Measurements from ENCODE around the gene PAFAH1B1. TPM values are rescaled to one million over a fixed set of nuclear protein-coding genes. Genes with fewer than 3 reads are reported as not detected.

PAFAH1B1 gene
- polyA plus RNA-seq, 1 donor from 2014 or later: 17.8 TPM

- no peak overlapping the region for H3K4me3 Mint-ChIP-seq
These were observed 124.9 kb downstream of the PAFAH1B1 start for GRCh38 chr17:2718150-2718938.

DNA sequence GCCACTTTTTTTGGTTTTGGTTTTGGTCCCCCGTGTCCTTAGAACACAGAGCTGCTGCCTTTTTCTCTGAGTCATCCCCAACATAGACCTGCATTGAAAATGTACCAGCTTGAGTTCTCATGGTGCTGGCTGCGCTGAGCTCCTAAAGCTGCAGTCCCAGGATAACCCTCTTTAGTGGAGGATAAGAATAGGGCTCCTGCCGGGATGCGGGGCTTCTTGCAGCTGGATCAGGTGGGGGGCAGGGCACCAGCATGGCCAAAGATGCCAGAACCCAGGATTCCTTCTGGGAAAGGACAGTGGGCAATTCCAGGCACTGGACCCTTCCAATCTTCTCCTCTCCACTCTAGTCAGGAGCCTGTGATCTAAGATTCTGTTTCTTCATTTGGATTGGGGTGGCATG is 126.4 kb downstream of the PAFAH1B1 start:
- Mint-ChIP-seq H3K9me3 (no peaks in the 10 kb centered on the region), H3K36me3 (peaks cover 1% of the 10 kb centered on the region), H3K4me1 (no peaks in the 10 kb centered on the region), H3K27me3 (peaks cover 3% of the 10 kb centered on the region), H3K4me3 (no peak overlapping the region), H3K27ac (no peak overlapping the region)

More at GRCh38 chr17:2718150-2718938, 124.9 kb downstream of the PAFAH1B1 start:
- peaks cover 2% of the 10 kb centered on the region for H3K27me3 Mint-ChIP-seq
- H3K4me1 Mint-ChIP-seq: peaks cover 0 to 3% (median 0%) of the 10 kb centered on the region in 3 donors
- H3K27ac Mint-ChIP-seq: no peak overlapping the region
- peaks cover 1% of the 10 kb centered on the region for H3K36me3 Mint-ChIP-seq
- H3K9me3 Mint-ChIP-seq: no peaks in the 10 kb centered on the region

- Mint-ChIP-seq H3K4me1 (peaks cover 0 to 4% (median 1%) of the 10 kb centered on the region in 3 donors), H3K27me3 (peaks cover 9% of the 10 kb centered on the region), H3K4me3 (no peak overlapping the region), H3K27ac (no peak overlapping the region), H3K9me3 (no peaks in the 10 kb centered on the region), H3K36me3 (peaks cover 1% of the 10 kb centered on the region)
These were observed 128.1 kb downstream of the PAFAH1B1 start for GRCh38 chr17:2721603-2722002.

DNA sequence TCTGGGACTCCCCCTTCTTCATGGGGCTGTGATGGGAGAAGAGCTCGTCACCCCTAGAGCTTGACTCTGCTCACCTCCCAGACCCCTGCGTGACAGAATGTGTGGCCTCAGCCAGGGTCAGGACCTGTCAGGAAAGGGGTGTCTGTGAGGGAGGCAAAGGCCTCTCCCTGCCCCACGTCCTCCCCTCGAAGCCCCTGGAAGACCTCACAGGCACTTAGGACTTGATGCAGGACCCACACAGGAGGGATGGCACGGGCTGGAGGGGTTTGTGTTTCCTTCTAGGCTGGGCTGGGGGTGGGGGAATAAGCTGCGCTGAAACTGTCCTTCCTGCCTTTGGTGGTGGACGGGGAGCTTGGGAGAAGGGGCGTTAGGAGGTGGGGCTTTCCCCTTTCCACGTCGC is 129.2 kb downstream of the PAFAH1B1 start:
- no peaks in the 10 kb centered on the region for H3K9me3 Mint-ChIP-seq
- peaks cover 0 to 4% (median 1%) of the 10 kb centered on the region in 3 donors for H3K4me1 Mint-ChIP-seq
- no peak overlapping the region for H3K4me3 Mint-ChIP-seq
- H3K36me3 Mint-ChIP-seq: peaks cover 1% of the 10 kb centered on the region
- H3K27ac Mint-ChIP-seq: no peak overlapping the region
- H3K27me3 Mint-ChIP-seq: peaks cover 10% of the 10 kb centered on the region

DNA sequence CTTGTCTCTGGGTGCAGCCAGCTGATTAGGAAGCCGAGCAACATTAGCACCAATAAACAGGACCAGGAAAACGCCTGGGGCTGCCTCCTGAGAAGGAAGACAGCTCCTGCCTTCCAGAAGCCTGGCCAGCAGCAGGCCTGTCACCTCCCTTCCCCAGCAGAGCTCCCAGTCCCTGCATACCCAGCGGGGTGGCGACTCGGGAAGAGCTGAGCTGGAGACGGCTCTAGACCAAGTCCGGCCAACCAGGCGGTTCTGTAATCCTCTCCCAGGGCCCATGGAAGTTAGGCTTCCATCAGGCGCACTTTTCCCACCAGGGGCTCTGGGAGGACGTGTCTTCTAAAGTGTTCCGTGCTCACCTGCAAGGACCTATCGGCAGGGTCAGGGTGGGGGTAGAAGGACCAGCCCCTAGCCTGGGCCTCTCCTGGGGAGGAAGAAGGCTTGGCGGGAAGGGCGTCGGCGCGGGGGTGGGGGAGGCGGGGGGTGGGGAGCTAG is 130.1 kb downstream of the PAFAH1B1 start:
- no peak overlapping the region for H3K27ac Mint-ChIP-seq
- H3K27me3 Mint-ChIP-seq: peaks cover 13% of the 10 kb centered on the region
- H3K4me3 Mint-ChIP-seq: peak overlapping the region in 1 of 4 donors; percentile 76
- H3K36me3 Mint-ChIP-seq: peaks cover 1% of the 10 kb centered on the region
- peaks cover 0 to 6% (median 1%) of the 10 kb centered on the region in 3 donors for H3K4me1 Mint-ChIP-seq
- no peaks in the 10 kb centered on the region for H3K9me3 Mint-ChIP-seq

DNA sequence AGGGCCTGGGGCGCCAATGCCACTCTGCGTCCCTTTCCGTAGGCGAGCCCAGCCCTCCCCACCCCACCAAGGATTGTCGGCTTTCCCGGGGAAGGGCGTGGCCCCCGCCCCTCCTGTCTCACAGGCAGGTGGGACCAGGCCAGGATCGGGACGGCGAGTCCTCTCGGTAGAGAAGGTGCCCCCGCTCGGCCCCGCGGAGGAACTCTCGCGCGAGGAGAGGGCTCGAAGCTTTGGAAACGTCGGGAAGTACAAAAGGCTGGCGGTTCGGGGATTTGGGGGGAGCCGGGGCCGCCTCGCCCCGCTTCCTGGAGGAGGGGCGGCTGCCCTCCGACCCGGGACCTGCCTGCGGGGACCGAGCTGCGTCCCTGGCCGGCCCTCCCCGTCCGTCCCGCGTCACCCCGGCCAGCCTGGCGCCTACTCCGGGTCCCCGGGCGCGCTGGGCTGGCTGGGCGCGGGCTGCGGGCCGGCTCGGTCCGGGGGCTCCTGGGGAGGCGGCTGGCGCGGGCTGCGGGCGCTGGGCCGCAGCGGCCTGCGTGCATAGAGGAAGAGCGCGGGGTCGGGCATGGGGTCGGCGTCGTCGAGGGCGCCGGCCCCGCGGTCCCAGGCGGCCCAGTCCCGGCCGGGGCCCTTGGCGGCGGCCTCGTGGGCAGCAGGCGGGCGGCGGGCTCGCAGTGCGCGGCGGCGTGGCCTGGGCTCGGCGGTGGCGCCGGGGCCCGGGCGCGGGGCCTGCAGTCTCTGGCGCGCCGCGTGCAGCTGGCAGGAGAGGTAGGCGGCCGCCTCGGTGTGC is 130.7 kb downstream of the PAFAH1B1 start:
- Mint-ChIP-seq H3K27me3 (peaks cover 15% of the 10 kb centered on the region), H3K36me3 (peaks cover 1% of the 10 kb centered on the region), H3K27ac (no peak overlapping the region), H3K4me1 (peaks cover 0 to 8% (median 1%) of the 10 kb centered on the region in 3 donors), H3K9me3 (no peaks in the 10 kb centered on the region), H3K4me3 (no peak overlapping the region)

DNA sequence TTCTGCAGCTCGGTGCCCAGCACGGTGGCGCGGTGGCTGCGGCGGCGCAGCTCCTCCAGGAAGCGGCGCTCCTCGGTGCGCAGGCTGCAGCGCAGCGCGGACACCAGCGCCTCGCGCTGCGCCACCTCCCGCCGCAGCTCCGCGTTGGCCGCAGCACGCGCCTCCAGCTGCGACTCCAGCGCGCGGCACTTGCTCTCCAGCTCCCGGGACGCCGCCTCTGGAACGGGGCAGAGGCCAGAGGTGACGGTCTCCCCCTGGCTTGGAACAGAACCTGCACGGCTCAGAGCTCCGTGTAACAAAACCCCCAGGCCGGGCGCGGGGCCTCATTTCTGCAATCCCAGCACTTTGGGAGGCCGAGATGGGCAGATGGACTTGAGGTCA is 131.3 kb downstream of the PAFAH1B1 start:
- Mint-ChIP-seq H3K36me3 (no peaks in the 10 kb centered on the region), H3K4me1 (peaks cover 0 to 8% (median 1%) of the 10 kb centered on the region in 3 donors), H3K4me3 (no peak overlapping the region), H3K27ac (no peak overlapping the region), H3K9me3 (no peaks in the 10 kb centered on the region), H3K27me3 (peaks cover 16% of the 10 kb centered on the region)

DNA sequence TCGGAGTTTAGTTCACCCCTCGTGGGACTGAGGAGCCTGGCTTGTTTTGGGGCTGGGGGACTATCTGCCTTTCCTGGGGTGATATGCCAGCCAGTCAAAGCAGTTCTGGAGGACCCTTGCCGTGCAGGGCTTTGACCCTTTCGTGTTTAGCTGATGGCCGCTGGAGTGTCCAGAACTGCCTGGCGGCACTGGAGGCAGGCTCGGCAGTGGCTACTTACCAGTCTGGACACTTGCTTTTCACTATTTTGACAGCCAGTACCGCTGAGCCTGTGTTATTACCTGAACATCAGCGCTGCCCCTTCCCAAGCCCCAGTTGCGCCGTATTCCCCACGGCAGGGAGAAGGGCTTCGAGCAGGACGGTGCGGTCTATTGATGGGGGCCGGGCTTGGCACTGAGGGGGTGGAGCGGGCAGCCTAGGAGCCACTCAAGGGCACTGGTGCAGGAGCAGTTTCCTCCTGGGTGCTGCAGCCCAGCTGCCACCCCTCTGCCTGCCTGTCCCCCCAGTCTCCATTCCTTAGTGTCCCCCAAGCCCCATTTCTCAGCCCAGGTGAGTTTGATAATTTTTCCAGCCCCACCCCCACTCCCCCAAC is 137.4 kb downstream of the PAFAH1B1 start:
- peaks cover 1% of the 10 kb centered on the region for H3K36me3 Mint-ChIP-seq
- H3K9me3 Mint-ChIP-seq: no peaks in the 10 kb centered on the region
- H3K4me1 Mint-ChIP-seq: peaks cover 0 to 4% (median 0%) of the 10 kb centered on the region in 3 donors
- H3K27me3 Mint-ChIP-seq: peaks cover 18% of the 10 kb centered on the region
- no peak overlapping the region for H3K4me3 Mint-ChIP-seq
- H3K27ac Mint-ChIP-seq: no peak overlapping the region

GRCh38 chr17:2731807-2732206 is 138.4 kb downstream of the PAFAH1B1 start:
- Mint-ChIP-seq H3K9me3 (no peaks in the 10 kb centered on the region), H3K4me1 (peaks cover 0 to 4% (median 0%) of the 10 kb centered on the region in 3 donors), H3K36me3 (peaks cover 1% of the 10 kb centered on the region), H3K27me3 (peaks cover 19% of the 10 kb centered on the region), H3K4me3 (no peak overlapping the region), H3K27ac (no peak overlapping the region)

GRCh38 chr17:2734939-2735338 is 141.5 kb downstream of the PAFAH1B1 start:
- Mint-ChIP-seq H3K27ac (no peak overlapping the region), H3K9me3 (no peaks in the 10 kb centered on the region), H3K4me1 (no peaks in the 10 kb centered on the region), H3K27me3 (peaks cover 12% of the 10 kb centered on the region), H3K36me3 (peaks cover 1% of the 10 kb centered on the region), H3K4me3 (peak overlapping the region in 1 of 4 donors; percentile 51)

Other genes starting within 250 kb of the PAFAH1B1 start
- gene MNT, start 192.6 kb upstream of the PAFAH1B1 start, polyA plus RNA-seq: 1.6 TPM
- 29.6 TPM for gene METTL16, start 81.8 kb upstream of the PAFAH1B1 start, polyA plus RNA-seq
- 19.7 TPM for gene CLUH, start 118.1 kb downstream of the PAFAH1B1 start, polyA plus RNA-seq
- not detected for gene CCDC92B, start 156.0 kb downstream of the PAFAH1B1 start, polyA plus RNA-seq
- gene RAP1GAP2, start 202.8 kb downstream of the PAFAH1B1 start, polyA plus RNA-seq: 3.9 TPM

Data from IgD-negative memory B cell (primary cell).